GM23338 (cell line): Measurements from ENCODE around the gene DCAF12. TPM values are rescaled to one million over a fixed set of nuclear protein-coding genes. Genes with fewer than 3 reads are reported as not detected.
A peak's percentile ranks its signal among the peaks of the same experiment; 100 is the strongest.

Experiments used
- ATAC-seq: fragments of 200-7000 bp; cut with Tn5 transposase; 3 replicates; pipeline ENCODE4 v1.9.1; 2020
- DNase-seq: peaks from one replicate; pipeline ENCODE4 v3.0.0-alpha.2; 2015; ENCODE audit warnings: low spot score
- H2AFZ ChIP-seq: fragments of 200-600 bp; sonication (generic); 2 replicates; pipeline ENCODE4 v1.8.0; 2016; ENCODE audit warnings: antibody characterized with exemption, mild to moderate bottlenecking, moderate library complexity
- H3F3A ChIP-seq: fragments of 200-600 bp; sonication (generic); replicated peaks from 2 replicates; pipeline ENCODE4 v1.8.0; 2017; ENCODE audit warnings: antibody characterized with exemption, mixed run types, low read depth
- H3K27ac ChIP-seq: fragments of 200-600 bp; sonication (generic); 2 replicates; pipeline ENCODE4 v1.6.1; 2016; ENCODE audit warnings: low read depth
- H3K27me3 ChIP-seq: fragments of 200-600 bp; sonication (generic); 2 replicates; pipeline ENCODE4 v1.8.0; 2016; ENCODE audit warnings: mild to moderate bottlenecking, mixed run types, moderate library complexity; ENCODE audit not compliant: insufficient read depth
- H3K36me3 ChIP-seq: fragments of 200-600 bp; sonication (generic); 2 replicates; pipeline ENCODE4 v1.8.0; 2016; ENCODE audit warnings: mild to moderate bottlenecking; ENCODE audit not compliant: insufficient read depth
- H3K4me1 ChIP-seq: fragments of 200-600 bp; sonication (generic); 2 replicates; pipeline ENCODE4 v1.8.0; 2016; ENCODE audit warnings: mild to moderate bottlenecking, moderate library complexity; ENCODE audit not compliant: insufficient read depth
- H3K4me2 ChIP-seq: fragments of 200-600 bp; sonication (generic); 2 replicates; pipeline ENCODE4 v1.7.1; 2017; ENCODE audit warnings: mixed run types
- H3K4me3 ChIP-seq: fragments of 200-600 bp; sonication (generic); 2 replicates; pipeline ENCODE4 v1.6.1; 2016; ENCODE audit warnings: mixed run types
- H3K79me2 ChIP-seq: fragments of 200-600 bp; sonication (generic); replicated peaks from 2 replicates; pipeline ENCODE4 v1.8.0; 2017; ENCODE audit warnings: mild to moderate bottlenecking; ENCODE audit not compliant: insufficient read depth
- H3K9me2 ChIP-seq: fragments of 200-600 bp; sonication (generic); 2 replicates; pipeline ENCODE4 v1.8.0; 2017; ENCODE audit not compliant: insufficient read depth
- H4K20me1 ChIP-seq: fragments of 200-600 bp; sonication (generic); replicated peaks from 2 replicates; pipeline ENCODE4 v1.8.0; 2017; ENCODE audit warnings: mild to moderate bottlenecking; ENCODE audit not compliant: insufficient read depth
- H3K27ac Mint-ChIP-seq: 2 replicates; pipeline ENCODE4 v1.8.0; 2020; ENCODE audit warnings: inconsistent platforms, mild to moderate bottlenecking, moderate library complexity, mixed read lengths
- H3K27me3 Mint-ChIP-seq: 3 replicates; pipeline ENCODE4 v1.8.0; 2022; ENCODE audit warnings: low read depth, mild to moderate bottlenecking, moderate library complexity, mixed read lengths, inconsistent platforms; ENCODE audit not compliant: insufficient read depth, poor library complexity
- H3K36me3 Mint-ChIP-seq: 3 replicates; pipeline ENCODE4 v1.8.0; 2021; ENCODE audit warnings: low read depth, mild to moderate bottlenecking, inconsistent platforms, moderate library complexity, mixed read lengths
- H3K4me1 Mint-ChIP-seq: 3 replicates; pipeline ENCODE4 v1.8.0; 2020; ENCODE audit warnings: mild to moderate bottlenecking, inconsistent platforms, mixed read lengths
- H3K4me3 Mint-ChIP-seq: 3 replicates; pipeline ENCODE4 v1.8.0; 2021; ENCODE audit warnings: moderate library complexity, mild to moderate bottlenecking, inconsistent platforms, mixed read lengths
- H3K9me3 Mint-ChIP-seq: 3 replicates; pipeline ENCODE4 v1.8.0; 2020; ENCODE audit warnings: moderate library complexity, mild to moderate bottlenecking, inconsistent platforms, mixed read lengths
- CREB1 ChIP-seq: fragments of 250-450 bp; sonication (Bioruptor Pico); IDR thresholded peaks from 2 replicates; pipeline ENCODE4 v1.5.0; 2020; ENCODE audit warnings: low read depth, mild to moderate bottlenecking, moderate library complexity
- ETS1 ChIP-seq: IDR thresholded peaks from 2 replicates; pipeline ENCODE4 v1.6.1; 2016; ENCODE audit warnings: antibody characterized with exemption
- NANOG ChIP-seq: IDR thresholded peaks from 2 replicates; pipeline ENCODE4 v1.6.1; 2016; ENCODE audit warnings: antibody characterized with exemption, borderline replicate concordance
- POLR2AphosphoS5 ChIP-seq: IDR thresholded peaks from 2 replicates; pipeline ENCODE4 v1.6.1; 2016; ENCODE audit warnings: antibody characterized with exemption, low read depth
- REST ChIP-seq: IDR thresholded peaks from one replicate; pipeline ENCODE4 v1.6.1; 2018; ENCODE audit warnings: antibody characterized with exemption; ENCODE audit not compliant: unreplicated experiment
- long read RNA-seq: library from polyadenylated mRNA; unstranded; transcript quantifications from one replicate; pipeline ENCODE4 v2.0.0, GENCODE V29; 2020; ENCODE audit not compliant: unreplicated experiment
- polyA plus RNA-seq: library from polyadenylated mRNA; unstranded; fragments of >200 nt; fragmentation: Nextera tagmentation; extraction: Ambion mirVana; gene quantifications from 2 replicates; pipeline ENCODE4 v1.2.1, GENCODE V29; 2016
- total RNA-seq: library from RNA; depleted of rRNA; stranded (reverse); fragments of >200 nt; shearing (Covaris generic); gene quantifications from 2 replicates; pipeline ENCODE4 v1.2.3, GENCODE V29; 2014; rRNA removed

The DCAF12 gene
- total RNA-seq, result 20.7 and 27.5 TPM in 2 replicates
- polyA plus RNA-seq, result 8.9 and 9.5 TPM in 2 replicates
- long read RNA-seq, transcript DCAF12-201 (9 exons, 3,667 nt), result major isoform, 13 of 18 reads
- long read RNA-seq, partial matches to known transcripts, result 2 of 18 reads
- long read RNA-seq, other reads (novel, unspliced or antisense), result 3 of 18 reads

GRCh38 chr9:34126207-34127034, at the start of gene DCAF12:
DCAF12 (minus strand) TSS chr9:34126698; CDS start chr9:34126431, 267 bp downstream.
- H3K9me3 Mint-ChIP-seq, result no peaks in the 10 kb centered on the region
- H2AFZ ChIP-seq, result peak within 1 kb of the TSS; percentile 98

GRCh38 chr9:34176089-34176488, 49.6 kb upstream of the DCAF12 start:
- no peaks in the 10 kb centered on the region for H3K9me2 ChIP-seq
- H3K27me3 ChIP-seq, result no peaks in the 10 kb centered on the region
- peaks cover 11% of the 10 kb centered on the region for H3K27me3 Mint-ChIP-seq
- no peak overlapping the region for H3K27ac ChIP-seq
- peaks cover 26% of the 10 kb centered on the region for H3K79me2 ChIP-seq
- no peaks in the 10 kb centered on the region for H3K9me3 Mint-ChIP-seq
- no peak overlapping the region for H3K4me3 Mint-ChIP-seq
- ATAC-seq (no peak), DNase-seq (no peak)
- H3K36me3 Mint-ChIP-seq, result no peaks in the 10 kb centered on the region
- no peaks in the 10 kb centered on the region for H3K4me1 Mint-ChIP-seq
- peaks cover 5% of the 10 kb centered on the region; the same call in 1 of the 2 replicates for H4K20me1 ChIP-seq
- H3F3A ChIP-seq, result no peaks in the 10 kb centered on the region
- H3K27ac Mint-ChIP-seq, result no peak overlapping the region
- H3K4me3 ChIP-seq, result no peak overlapping the region
- TF ChIP-seq NANOG, result no peak
- no peaks in the 10 kb centered on the region for H3K36me3 ChIP-seq
- H2AFZ ChIP-seq, result no peak overlapping the region
- no peak overlapping the region for H3K4me2 ChIP-seq
- no peaks in the 10 kb centered on the region for H3K4me1 ChIP-seq

More at GRCh38 chr9:34126207-34127034, at the start of gene DCAF12:
- ATAC-seq (peak; percentile 87), DNase-seq (peak; percentile 96)
- peaks cover 8% of the 10 kb centered on the region for H3K27me3 Mint-ChIP-seq
- no peaks in the 10 kb centered on the region for H3K27me3 ChIP-seq
- H3K79me2 ChIP-seq, result peaks cover 49% of the 10 kb centered on the region
- H3K27ac Mint-ChIP-seq, result peak within 1 kb of the TSS; percentile 99
- peaks cover 10% of the 10 kb centered on the region for H3K4me1 ChIP-seq
- H3K27ac ChIP-seq, result peak within 1 kb of the TSS; percentile 94
- peak within 1 kb of the TSS; percentile 99 for H3K4me3 ChIP-seq
- H3K9me2 ChIP-seq, result no peaks in the 10 kb centered on the region
- peaks cover 13% of the 10 kb centered on the region for H3K4me1 Mint-ChIP-seq
- H3F3A ChIP-seq, result peaks cover 11% of the 10 kb centered on the region; the same call in 1 of the 2 replicates
- peak; percentile 80 for TF ChIP-seq CREB1 (CRISPR knock-in tag)
- no peak for TF ChIP-seq NANOG
- TF ChIP-seq POLR2AphosphoS5, result peak; percentile 81
- TF ChIP-seq ETS1, result peak; percentile 40; the same call in 1 of the 2 replicates
- peaks cover 26% of the 10 kb centered on the region for H3K36me3 Mint-ChIP-seq
- peak within 1 kb of the TSS; percentile 100 for H3K4me3 Mint-ChIP-seq
- peak within 1 kb of the TSS; percentile 99 for H3K4me2 ChIP-seq
- H3K36me3 ChIP-seq, result peaks cover 14% of the 10 kb centered on the region; the same call in 1 of the 2 replicates
- peaks cover 24% of the 10 kb centered on the region for H4K20me1 ChIP-seq

GRCh38 chr9:34171753-34172535, 45.4 kb upstream of the DCAF12 start:
- no peaks in the 10 kb centered on the region for H4K20me1 ChIP-seq
- no peaks in the 10 kb centered on the region for H3K27me3 Mint-ChIP-seq
- no peak overlapping the region for H3K4me3 ChIP-seq
- H3K4me3 Mint-ChIP-seq, result no peak overlapping the region
- no peak overlapping the region for H3K27ac ChIP-seq
- H3K79me2 ChIP-seq, result no peaks in the 10 kb centered on the region
- H3K36me3 ChIP-seq, result no peaks in the 10 kb centered on the region
- no peaks in the 10 kb centered on the region for H3F3A ChIP-seq
- no peaks in the 10 kb centered on the region for H3K9me3 Mint-ChIP-seq
- H3K9me2 ChIP-seq, result no peaks in the 10 kb centered on the region
- peak; percentile 35; the same call in 2 of the 3 replicates for ATAC-seq
- no peak overlapping the region for H3K4me2 ChIP-seq
- no peaks in the 10 kb centered on the region for H3K4me1 ChIP-seq
- H3K27me3 ChIP-seq, result no peaks in the 10 kb centered on the region
- no peaks in the 10 kb centered on the region for H3K4me1 Mint-ChIP-seq
- peak; percentile 43 for DNase-seq
- H3K36me3 Mint-ChIP-seq, result no peaks in the 10 kb centered on the region
- no peak overlapping the region for H2AFZ ChIP-seq
- no peak overlapping the region for H3K27ac Mint-ChIP-seq
- no peak for TF ChIP-seq CREB1 (CRISPR knock-in tag)
- no peak for TF ChIP-seq REST
- TF ChIP-seq NANOG, result no peak
